Stimulated activated CD8-positive, alpha-beta memory T cell treated with anti-CD3 and anti-CD28 coated beads, Interleukin-7, amount 100 ng/mL, for 48 hours (primary cell): ENCODE data around the gene CD96.
"Not testable (repeated sequence)": the region's sequence is repeated elsewhere in the genome, so short reads cannot be mapped to it uniquely, and the experiment has no call there.

ENCODE experiments used
- DNase-seq, 2 donors: peaks; one replicate each; pipeline ENCODE4 v3.0.0-alpha.2; 2020; ENCODE audit warnings: low read depth in 1 of 2; ENCODE audit errors: extremely low read depth in 1 of 2

Gene CD96

GRCh38 chr3:111548756-111549155 is 6.8 kb downstream of the CD96 start:
- no peak for DNase-seq

GRCh38 chr3:111561902-111562301 is 19.9 kb downstream of the CD96 start:
- not testable (repeated sequence) for DNase-seq

GRCh38 chr3:111566844-111567243 is 24.8 kb downstream of the CD96 start:
- no peak for DNase-seq

- no peak for DNase-seq
Observed at GRCh38 chr3:111568355-111568754, 26.4 kb downstream of the CD96 start.

GRCh38 chr3:111568911-111569310 is 26.9 kb downstream of the CD96 start:
- no peak for DNase-seq

- DNase-seq = no peak
Observed at GRCh38 chr3:111570404-111571030, 28.5 kb downstream of the CD96 start.

- no peak for DNase-seq
Observed at GRCh38 chr3:111571282-111571681, 29.3 kb downstream of the CD96 start.

GRCh38 chr3:111571907-111572460 is 30.0 kb downstream of the CD96 start:
- no peak for DNase-seq

- DNase-seq = no peak
Observed at GRCh38 chr3:111577113-111577512, 35.1 kb downstream of the CD96 start.

- no peak for DNase-seq
Observed at GRCh38 chr3:111577798-111578685, 36.0 kb downstream of the CD96 start.

GRCh38 chr3:111578867-111579266 is 36.9 kb downstream of the CD96 start:
- no peak for DNase-seq

- DNase-seq = no peak
Observed at GRCh38 chr3:111579495-111579894, 37.5 kb downstream of the CD96 start.

- no peak for DNase-seq
Observed at GRCh38 chr3:111581403-111582119, 39.6 kb downstream of the CD96 start.

GRCh38 chr3:111582120-111582474 is 40.1 kb downstream of the CD96 start:
- no peak for DNase-seq

GRCh38 chr3:111584744-111585143 is 42.7 kb downstream of the CD96 start:
- DNase-seq = no peak

GRCh38 chr3:111585217-111585616 is 43.2 kb downstream of the CD96 start:
- no peak for DNase-seq

- no peak for DNase-seq
Observed at GRCh38 chr3:111588527-111588926, 46.5 kb downstream of the CD96 start.

- no peak for DNase-seq
Observed at GRCh38 chr3:111589303-111590142, 47.5 kb downstream of the CD96 start.

- no peak for DNase-seq
Observed at GRCh38 chr3:111590143-111590491, 48.1 kb downstream of the CD96 start.

GRCh38 chr3:111591555-111591954 is 49.6 kb downstream of the CD96 start:
- no peak for DNase-seq

- no peak for DNase-seq
Observed at GRCh38 chr3:111592143-111592542, 50.1 kb downstream of the CD96 start.
